Astrocyte of the cerebellum (primary cell): ENCODE results near the gene GPR160.

Experiments
- DNase-seq: peaks from one replicate; pipeline ENCODE4 v3.0.0-alpha.2; 2011; ENCODE audit warnings: low read depth
- H3K4me3 ChIP-seq: 2 replicates; pipeline ENCODE4 v1.5.1; 2011; ENCODE audit warnings: mild to moderate bottlenecking, low read depth, low read length, moderate library complexity
- in situ Hi-C: cut with HindIII; loops from 2 replicates; pipeline ENCODE4 v1.10.0; 2017; ENCODE audit warnings: low sequenced_read_pairs
- TF ChIP-seq, protein P1 (sequence below): IDR thresholded peaks from 2 replicates; pipeline ENCODE4 v1.5.1; 2012; ENCODE audit warnings: low read length, low read depth, moderate library complexity, mild to moderate bottlenecking; ENCODE audit errors: missing control alignments

The GPR160 gene

DNA sequence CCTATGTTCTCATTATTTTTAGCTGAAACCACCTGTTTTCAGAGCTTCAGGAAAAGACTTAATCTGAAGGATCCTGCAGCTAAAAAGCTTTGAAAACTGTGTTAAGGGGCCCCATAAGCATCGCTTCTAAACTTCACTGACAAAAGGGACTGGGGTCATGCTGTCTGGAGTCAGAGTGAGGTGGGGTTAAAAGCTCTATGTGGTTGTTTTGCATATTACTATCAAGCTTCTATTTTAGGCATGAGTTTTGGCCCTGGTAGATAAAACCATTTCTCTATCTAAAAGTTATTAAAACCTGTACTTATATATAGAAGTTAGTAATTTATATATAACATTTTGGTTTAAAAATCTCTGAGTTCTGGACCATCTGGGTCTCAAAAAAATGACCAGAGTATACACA lies 45.5 kb downstream of the GPR160 start:
- DNase-seq = no peak
- H3K4me3 ChIP-seq = no peak overlapping the region
- TF ChIP-seq, protein P1, sequence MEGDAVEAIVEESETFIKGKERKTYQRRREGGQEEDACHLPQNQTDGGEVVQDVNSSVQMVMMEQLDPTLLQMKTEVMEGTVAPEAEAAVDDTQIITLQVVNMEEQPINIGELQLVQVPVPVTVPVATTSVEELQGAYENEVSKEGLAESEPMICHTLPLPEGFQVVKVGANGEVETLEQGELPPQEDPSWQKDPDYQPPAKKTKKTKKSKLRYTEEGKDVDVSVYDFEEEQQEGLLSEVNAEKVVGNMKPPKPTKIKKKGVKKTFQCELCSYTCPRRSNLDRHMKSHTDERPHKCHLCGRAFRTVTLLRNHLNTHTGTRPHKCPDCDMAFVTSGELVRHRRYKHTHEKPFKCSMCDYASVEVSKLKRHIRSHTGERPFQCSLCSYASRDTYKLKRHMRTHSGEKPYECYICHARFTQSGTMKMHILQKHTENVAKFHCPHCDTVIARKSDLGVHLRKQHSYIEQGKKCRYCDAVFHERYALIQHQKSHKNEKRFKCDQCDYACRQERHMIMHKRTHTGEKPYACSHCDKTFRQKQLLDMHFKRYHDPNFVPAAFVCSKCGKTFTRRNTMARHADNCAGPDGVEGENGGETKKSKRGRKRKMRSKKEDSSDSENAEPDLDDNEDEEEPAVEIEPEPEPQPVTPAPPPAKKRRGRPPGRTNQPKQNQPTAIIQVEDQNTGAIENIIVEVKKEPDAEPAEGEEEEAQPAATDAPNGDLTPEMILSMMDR = no peak
- in situ Hi-C loops = no loop called here

DNA sequence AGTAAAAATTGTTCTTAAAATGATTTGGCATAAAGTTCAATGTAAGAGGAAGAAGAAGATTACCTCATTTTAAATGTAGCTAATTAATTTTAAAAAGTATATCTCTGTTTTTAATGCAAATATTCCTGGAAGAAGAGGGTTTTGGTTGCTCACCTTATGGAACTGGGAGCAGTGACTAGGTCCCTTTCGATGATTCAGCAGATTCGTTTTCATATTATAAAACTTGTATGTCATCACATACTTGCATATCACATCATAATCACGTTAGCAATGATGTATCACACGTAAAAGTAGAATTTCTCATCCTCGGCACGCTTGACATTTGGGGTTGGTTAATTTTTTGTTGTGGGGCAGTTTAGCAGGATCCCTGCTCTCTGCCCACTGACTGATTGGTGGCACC lies 47.6 kb downstream of the GPR160 start:
- no peak overlapping the region for H3K4me3 ChIP-seq
- TF ChIP-seq, protein P1 = no peak
- in situ Hi-C loops = no loop called here
- no peak for DNase-seq

DNA sequence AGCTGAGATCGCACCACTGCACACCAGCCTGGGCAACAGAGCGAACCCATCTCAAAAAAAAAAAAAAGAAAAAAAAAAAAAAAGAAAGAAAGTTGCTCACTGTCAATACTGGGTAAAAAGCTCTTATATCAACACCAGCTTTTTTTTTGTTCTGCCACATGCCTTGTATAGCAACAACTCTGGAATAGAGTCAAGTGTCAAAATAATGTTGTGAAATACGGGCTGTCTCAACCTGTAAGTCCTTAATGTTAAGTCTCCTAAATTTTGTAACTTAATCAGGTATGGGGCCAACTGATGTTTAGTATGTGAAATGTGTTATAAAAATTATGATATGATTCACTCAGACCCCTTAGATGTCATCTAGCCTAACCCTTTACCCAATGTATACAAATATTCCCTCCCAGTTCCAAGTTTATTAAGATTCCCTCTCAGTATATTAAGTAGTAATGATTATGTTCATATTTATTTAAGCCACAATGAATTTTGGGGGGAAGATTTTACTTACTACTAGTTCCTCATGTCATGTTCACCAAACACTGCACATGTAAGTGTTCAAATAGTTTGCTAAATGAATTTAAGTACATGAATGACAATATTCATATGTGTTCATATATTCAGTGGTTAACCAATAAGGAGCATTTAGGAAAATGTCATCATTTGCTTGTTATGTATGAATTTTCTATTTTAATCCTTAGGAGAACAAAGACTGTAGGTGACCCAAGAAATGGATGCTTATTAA lies 52.2 kb downstream of the GPR160 start:
- TF ChIP-seq, protein P1 = no peak
- in situ Hi-C loops = no loop called here
- no peak for DNase-seq
- no peak overlapping the region for H3K4me3 ChIP-seq

DNA sequence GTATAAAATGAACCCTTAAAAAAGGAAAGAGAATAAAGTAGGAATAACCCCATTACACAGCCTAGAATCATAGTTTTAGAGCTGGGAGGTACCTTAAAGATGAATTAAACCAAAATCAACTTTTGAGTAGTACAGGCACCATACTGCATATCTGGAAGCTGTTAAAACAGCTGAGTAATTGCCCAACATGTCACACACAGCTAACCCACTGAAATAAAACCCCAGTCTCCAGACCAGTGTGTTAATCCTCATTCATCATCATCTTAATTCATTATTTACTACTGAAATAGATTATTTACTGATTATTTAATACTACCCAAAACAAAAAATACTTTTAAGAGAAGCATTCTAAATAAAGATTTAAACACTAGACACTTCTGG lies 52.8 kb downstream of the GPR160 start:
- DNase-seq = no peak
- TF ChIP-seq, protein P1 = no peak
- in situ Hi-C loops = no loop called here
- no peak overlapping the region for H3K4me3 ChIP-seq

DNA sequence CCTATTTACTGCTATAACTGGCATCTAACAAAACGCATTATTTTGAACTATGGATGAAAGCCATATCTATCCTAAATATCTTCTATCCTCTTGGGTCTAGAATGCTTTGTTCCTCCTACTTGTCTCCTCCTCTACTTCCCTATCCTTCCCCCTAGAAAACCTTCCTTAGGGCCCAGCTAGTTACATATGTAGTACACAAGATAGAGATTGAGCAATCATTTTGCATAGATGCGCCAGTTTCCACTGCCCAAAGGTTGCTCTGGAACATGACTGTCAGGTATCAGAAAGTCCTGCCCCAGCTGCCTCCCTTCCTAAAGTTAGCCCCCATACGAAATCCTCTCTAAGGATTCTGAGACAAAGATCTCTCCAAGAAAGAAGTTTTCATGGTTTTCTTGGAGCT lies 55.1 kb downstream of the GPR160 start:
- H3K4me3 ChIP-seq = no peak overlapping the region
- TF ChIP-seq, protein P1 = no peak
- in situ Hi-C loops = no loop called here
- DNase-seq = no peak

DNA sequence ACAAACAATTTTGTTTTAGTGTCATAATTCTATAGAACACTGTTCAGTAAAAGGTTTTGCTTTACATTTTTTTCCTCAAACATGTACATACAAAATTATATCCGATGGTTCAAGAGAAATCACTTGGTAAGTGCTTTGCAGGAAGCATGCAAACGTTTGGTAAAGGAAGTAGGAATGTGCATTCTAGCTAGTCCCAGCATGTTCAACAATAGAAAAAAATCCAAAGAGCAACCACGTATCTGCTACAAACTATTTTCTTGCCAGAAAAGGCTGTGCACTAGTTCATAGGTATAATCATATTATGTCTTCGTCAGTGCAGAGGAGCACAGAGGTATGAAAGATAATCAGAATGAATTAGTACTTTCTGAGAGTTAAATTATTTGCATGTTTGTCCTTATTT lies 58.0 kb downstream of the GPR160 start:
- in situ Hi-C loops = no loop called here

More for the DNA sequence above, 58.0 kb downstream of the GPR160 start:
- H3K4me3 ChIP-seq = no peak overlapping the region
- TF ChIP-seq, protein P1 = no peak
- no peak for DNase-seq
